Stimulated activated CD4-positive, alpha-beta T cell treated with anti-CD3 and anti-CD28 coated beads, Interleukin-2, amount 100 ng/mL, for 24 hours (primary cell): ENCODE data around the gene VARS1.

ENCODE experiments used
- DNase-seq, 2 donors: peaks; one replicate each; pipeline ENCODE4 v3.0.0-alpha.2; 2020

The VARS1 gene

GRCh38 chr6:31792761-31793171 lies 2.8 kb downstream of the VARS1 start:
- DNase-seq = no peak

GRCh38 chr6:31792090-31792374 lies 3.5 kb downstream of the VARS1 start:
- DNase-seq = no peak

DNA sequence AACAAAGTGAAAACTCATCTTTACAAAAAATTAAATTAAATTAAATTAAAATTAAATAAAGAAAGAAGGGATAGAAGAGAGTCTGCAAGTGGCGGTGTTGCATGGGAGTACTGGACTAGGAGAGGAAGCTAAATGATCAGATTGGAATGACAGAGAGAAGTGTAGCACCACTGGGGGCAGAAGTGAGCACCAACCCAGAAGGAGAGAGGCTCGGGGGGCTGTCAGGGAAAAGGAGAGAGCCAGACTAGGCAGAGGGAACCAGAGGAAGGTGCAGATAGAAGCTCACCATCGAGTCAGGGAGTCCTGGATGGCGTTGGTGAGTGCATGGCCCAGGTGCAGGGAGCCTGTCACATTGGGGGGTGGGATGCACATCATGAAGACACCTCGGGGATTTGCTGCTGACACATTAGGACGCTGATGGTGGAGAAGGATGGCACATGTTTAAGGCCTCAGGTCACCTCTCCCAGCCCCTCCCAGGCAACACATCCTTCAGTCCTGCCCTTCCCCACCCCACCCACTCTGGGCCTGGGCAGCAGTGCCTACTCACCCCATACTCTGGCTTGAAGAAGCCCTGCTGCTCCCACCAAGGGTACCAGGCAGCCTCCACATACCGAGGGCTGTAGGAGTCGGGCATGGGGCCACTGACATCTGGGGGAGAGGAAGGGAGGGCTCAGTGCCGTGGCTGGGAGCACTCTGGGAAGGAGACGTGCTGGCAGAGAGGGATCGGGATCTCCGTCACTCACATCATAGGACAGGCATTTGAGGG lies 4.0 kb downstream of the VARS1 start:
- peak; percentile 55 to 57 for DNase-seq

DNA sequence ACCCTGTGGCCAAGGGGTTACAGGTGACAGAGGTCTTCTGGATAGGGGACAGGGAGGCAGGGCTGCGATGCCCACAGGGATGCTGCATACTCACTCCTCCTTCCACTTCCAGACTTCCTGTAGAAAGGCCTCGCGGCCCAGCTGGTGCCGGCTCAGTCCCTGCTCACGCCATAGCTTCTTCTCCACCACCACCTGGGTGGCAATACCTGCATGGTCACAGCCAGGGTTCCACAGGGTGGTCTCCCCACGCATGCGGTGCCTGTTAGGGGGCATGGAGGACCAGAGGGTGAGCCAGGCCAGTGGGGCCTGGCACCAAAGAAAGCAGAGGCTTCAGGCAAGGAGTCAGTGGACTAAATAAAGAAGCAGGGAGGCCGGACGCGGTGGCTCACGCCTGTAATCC lies 10.1 kb downstream of the VARS1 start:
- DNase-seq = no peak

DNA sequence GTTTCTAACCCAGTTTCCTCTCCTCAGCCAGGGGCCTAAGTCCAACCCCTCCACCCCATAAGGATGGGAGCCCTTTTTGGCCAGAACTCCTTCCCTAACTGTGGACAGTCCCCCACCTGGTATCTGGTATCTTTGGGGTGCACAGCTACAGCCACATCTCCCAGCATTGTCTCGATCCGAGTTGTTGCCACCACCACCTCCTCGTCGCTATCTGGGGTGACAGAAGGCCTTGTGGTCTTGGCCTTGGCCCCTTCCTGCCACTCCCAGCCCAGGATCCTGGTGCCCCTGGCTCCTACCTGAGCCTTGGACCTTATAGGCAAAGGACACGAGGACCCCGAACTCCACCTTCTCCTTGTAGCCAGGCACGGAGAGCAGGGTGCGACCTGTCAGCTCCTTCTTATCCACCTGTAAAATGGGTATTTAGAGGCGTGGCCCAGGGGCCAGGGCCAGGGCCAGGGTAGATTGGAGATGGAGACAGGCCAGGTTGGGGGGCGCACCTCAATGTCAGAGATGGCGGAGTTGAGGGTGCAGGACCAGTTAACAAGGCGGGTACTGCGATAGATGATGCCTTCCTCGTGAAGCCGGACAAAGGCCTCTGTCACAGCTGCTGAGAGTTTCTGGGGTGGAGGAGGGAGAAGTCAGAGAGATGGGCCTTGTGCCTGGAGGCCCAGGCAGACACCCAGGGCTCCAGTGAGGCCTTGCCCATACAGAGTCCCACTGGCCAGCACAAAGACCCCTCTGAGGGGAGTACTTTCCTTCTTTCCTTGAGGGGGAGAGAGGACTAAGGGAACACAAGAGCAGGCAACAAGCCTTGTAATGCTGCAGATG lies 11.2 kb downstream of the VARS1 start:
- no peak for DNase-seq

- DNase-seq = no peak
Observed at GRCh38 chr6:31782126-31782855, 13.3 kb downstream of the VARS1 start.

DNA sequence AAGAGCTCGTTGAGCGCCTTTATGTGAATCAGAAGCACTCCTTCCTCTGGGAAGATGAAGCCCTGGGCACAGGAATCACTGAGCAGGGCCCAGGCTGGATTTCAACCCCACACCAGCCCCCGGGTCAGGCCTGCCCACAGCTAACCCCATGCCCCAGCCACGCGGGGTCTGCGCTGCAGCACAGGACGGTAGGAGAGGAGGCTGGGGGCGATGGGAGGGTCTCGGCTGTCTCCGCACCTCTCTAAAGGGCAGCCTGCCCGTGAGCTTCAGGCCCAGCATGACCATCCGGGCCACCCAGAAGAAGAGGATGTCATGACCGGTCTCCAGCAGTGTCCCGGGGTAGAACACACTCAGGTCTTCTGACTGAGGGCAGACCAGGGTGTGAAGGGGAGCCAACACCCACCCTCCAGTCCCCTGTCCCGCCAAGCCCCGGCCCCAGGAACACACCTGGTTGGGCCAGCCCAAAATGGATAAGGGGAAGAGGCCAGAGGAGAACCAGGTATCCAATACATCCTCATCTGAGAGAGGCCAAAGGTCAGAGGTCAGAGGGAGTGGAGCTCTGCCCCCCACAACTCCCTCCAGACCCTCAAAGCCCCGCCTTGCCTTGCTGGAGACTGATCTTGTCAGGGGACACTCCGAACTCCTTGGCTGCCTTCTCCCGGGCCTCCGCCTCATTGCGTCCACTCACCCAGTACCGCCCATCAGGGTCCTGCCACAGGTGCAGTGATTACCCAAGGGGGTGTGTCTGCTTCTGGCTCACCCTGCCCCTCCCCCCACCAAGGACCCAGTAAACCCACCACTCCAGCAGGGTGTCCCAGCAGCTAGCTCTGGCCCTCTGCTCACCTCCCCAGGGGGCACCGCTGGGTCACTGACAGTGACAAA lies 14.1 kb downstream of the VARS1 start:
- no peak for DNase-seq

DNA sequence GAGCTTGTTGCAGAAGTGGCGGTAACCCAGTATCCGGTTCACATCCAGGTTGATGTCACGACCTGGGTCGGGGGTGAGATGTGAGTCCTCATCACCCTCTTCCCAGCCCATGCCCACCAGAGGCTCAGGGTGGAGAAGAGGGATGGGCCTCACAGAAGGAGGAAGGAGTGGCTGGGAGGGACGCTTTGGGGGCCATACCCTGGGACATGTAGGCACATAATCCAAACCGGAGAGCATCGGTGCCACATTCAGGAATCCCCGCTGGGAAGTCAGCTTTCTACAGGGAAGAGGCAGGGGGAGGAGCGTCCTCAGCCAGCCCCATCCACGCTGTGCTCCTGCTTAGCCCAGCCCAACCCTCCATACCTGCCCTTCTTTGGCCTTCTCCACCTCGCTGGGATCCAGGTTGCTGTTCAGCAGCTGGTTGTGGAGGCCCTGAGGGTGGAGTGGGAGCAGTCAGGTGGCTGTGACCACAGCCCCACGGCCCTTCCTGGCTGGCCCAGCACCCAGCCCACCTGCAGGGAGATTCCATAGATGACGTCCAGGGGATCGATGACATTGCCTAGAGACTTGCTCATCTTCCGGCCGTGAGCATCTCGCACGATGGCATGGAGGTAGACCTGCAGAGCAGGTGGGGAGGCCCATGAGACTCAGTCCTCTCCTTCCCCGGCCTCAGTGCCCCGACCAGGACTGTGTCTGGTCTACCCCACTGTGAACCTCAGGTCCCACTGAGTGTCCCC lies 14.9 kb downstream of the VARS1 start:
- DNase-seq = no peak

- DNase-seq = no peak
Observed at GRCh38 chr6:31779908-31780307, 15.6 kb downstream of the VARS1 start.

GRCh38 chr6:31778999-31779885 lies 16.3 kb downstream of the VARS1 start:
- no peak for DNase-seq

DNA sequence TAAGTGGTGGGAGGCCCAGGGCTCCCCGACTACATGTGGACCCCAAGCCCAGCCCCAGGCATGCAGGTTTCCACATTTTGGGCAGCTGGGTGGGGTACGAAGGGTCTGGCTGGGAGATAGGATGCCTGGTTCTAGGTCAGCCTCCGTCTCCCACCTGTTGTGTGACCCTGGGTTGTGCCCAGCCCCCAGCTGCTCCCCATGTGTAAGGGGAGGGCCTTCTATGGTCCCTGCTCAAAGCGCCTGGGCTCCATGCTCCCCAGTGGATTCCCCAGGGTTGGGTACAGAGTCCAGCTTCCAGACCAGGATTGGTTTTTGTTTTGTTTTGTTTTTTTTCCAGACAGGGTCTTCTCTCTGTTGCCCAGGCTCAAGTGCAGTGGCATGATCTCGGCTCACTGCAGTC lies 17.4 kb downstream of the VARS1 start:
- DNase-seq = no peak

DNA sequence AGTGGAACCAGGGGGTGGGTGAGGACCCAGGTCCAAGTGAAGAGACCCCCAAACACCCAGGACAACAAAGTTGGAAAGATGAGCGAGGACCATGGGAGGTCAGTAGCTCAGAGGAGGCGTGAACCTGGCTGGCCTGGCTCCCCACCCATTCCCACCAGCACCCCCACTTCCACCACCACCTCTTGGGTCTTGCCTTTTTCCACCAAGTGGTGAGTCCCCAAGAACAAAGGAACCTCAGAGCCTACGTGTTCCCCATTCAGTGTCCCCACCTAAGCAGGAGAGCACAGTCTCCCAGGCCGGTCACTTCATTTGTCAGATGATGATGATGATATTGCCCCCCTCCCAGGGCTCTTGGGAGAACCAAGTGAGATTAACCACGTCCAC lies 17.9 kb downstream of the VARS1 start:
- no peak for DNase-seq

- DNase-seq = peak; percentile 79 to 84
Observed at GRCh38 chr6:31776989-31777666, 18.4 kb downstream of the VARS1 start, which contains the start of gene VWA7. Gene VWA7 (minus strand): TSS chr6:31777328. CDS start chr6:31776779, 549 bp downstream.

DNA sequence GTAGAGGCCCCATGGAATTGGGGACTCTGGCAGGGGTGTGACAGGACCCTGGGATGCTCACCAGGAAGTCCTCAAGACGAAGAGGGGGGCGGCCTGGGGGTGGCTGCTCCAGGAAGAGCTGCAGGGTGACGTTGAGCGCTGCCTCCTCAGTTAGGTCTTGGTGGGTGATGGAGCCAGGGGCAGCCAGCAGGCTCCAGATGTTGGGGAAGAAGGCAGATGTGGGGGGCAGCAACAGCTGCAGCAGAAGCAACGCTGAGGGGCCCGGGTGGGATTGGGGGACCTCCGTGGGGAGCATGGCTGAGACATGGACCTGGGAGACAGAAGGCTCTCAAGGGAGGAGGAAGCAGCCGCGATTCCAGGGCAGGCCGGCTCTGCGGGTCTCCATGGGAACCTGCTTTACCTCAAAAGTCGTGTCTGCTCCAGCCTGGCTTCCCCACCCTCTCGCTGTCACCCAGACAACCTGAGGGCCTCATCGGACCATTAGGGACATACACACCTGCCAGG lies 19.0 kb downstream of the VARS1 start:
- DNase-seq = no peak

- DNase-seq = no peak
Observed at GRCh38 chr6:31775633-31776484, 19.7 kb downstream of the VARS1 start.

DNA sequence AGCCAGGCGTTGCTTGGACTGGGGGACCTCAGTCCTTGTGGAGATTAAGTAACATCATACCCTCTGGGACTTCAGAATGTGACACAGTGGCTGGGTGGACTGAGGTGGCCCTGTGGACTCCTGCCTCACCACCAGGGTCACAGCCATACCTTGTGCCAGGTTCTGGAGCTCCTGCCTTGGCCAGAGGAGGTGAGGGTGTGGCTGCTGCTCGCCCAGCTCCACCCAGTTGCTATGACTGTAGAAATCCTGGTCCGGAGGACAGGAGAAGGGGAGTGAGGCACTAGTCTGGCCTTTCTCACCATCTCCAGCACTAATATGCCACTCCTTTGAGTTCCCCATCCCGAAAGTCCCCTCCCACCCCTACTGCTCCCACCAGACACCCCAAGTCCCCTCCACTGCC lies 20.4 kb downstream of the VARS1 start:
- no peak for DNase-seq

GRCh38 chr6:31771992-31772358 lies 23.6 kb downstream of the VARS1 start:
- peak in 1 of 2 donors; percentile 18 for DNase-seq

DNA sequence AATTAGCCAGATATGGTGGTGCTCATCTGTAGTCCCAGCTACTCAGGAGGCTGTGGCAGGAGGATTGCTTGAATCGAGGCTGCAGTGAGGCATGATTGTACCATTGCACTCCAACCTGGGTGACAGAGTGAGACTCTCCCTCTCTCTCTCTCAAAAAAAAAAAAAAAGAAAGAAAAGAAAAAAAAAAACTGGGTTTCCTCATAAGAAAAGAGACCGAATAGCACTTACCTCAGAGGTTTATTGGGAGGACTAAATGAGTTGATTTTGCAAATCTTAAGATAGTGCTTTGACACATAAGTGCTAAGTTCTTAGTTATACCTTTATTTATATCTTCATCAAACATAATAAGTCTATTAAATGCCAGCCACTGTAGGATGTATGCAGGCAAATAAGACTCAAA lies 24.7 kb downstream of the VARS1 start:
- DNase-seq = no peak
